CD14-positive monocyte (primary cell): Measurements from ENCODE around the gene GLB1L3. TPM values are rescaled to one million over a fixed set of nuclear protein-coding genes. Genes with fewer than 3 reads are reported as not detected.

Experiments used
- DNase-seq, 3 donors: peaks; one replicate each; pipeline ENCODE4 v3.0.0-alpha.2; 2011 to 2022
- H2AFZ ChIP-seq: 2 replicates; pipeline ENCODE4 v1.6.0; 2012; ENCODE audit warnings: mild to moderate bottlenecking, low read depth, low read length, inconsistent platforms; ENCODE audit not compliant: insufficient read depth, poor library complexity, severe bottlenecking
- H3K27ac ChIP-seq, 2 donors: 1 replicate in 1 of 2; 2 replicates in 1 of 2; pipeline ENCODE4 v1.5.1; 2012 to 2013; ENCODE audit warnings: low read length in 2 of 2, control low read depth in 1 of 2, inconsistent platforms in 1 of 2, low read depth in 1 of 2, mild to moderate bottlenecking in 1 of 2
- H3K27me3 ChIP-seq, 2 donors: one replicate each; pipeline versions ENCODE4 v1.6.0 to v1.6.1; 2011 to 2013; ENCODE audit warnings: low read length in 2 of 2; ENCODE audit not compliant: control insufficient read depth in 2 of 2, insufficient read depth in 2 of 2
- H3K36me3 ChIP-seq, 2 donors: replicated peaks in 1 of 2; 1 replicate in 1 of 2; 2 replicates in 1 of 2; pipeline versions ENCODE4 v1.5.1 to v1.6.1; 2012 to 2013; ENCODE audit warnings: low read length in 2 of 2, control low read depth in 1 of 2, inconsistent platforms in 1 of 2, mild to moderate bottlenecking in 1 of 2; ENCODE audit not compliant: insufficient read depth in 2 of 2, control insufficient read depth in 1 of 2
- H3K4me1 ChIP-seq, 2 donors: 1 replicate in 1 of 2; 2 replicates in 1 of 2; pipeline versions ENCODE4 v1.5.1 to v1.6.1; 2012 to 2013; ENCODE audit warnings: low read length in 2 of 2, control low read depth in 1 of 2, inconsistent platforms in 1 of 2, mild to moderate bottlenecking in 1 of 2, moderate library complexity in 1 of 2; ENCODE audit not compliant: insufficient read depth in 2 of 2, control insufficient read depth in 1 of 2
- H3K4me2 ChIP-seq: replicated peaks from 2 replicates; pipeline ENCODE3; 2012; ENCODE audit warnings: low read length, moderate library complexity, mild to moderate bottlenecking; ENCODE audit not compliant: poor library complexity, severe bottlenecking; ENCODE audit errors: extremely low read depth
- H3K4me3 ChIP-seq, 3 experiments: fragments of 200-600 bp in 1 of 3; sonication (generic) in 1 of 3; replicated peaks in 1 of 3; 1 replicate in 2 of 3; 2 replicates in 1 of 3; pipeline ENCODE4 v1.5.1; 2011 to 2013; ENCODE audit warnings: low read length in 3 of 3, mild to moderate bottlenecking in 3 of 3, control low read depth in 2 of 3, low read depth in 2 of 3, inconsistent platforms in 1 of 3, moderate library complexity in 1 of 3
- H3K79me2 ChIP-seq: 2 replicates; pipeline ENCODE4 v1.6.0; 2012; ENCODE audit warnings: mild to moderate bottlenecking, control low read depth, inconsistent platforms, low read length, moderate library complexity; ENCODE audit not compliant: insufficient read depth
- H3K9ac ChIP-seq: 2 replicates; pipeline ENCODE4 v1.6.0; 2017; ENCODE audit warnings: low read length, mild to moderate bottlenecking; ENCODE audit not compliant: insufficient read depth, poor library complexity, severe bottlenecking
- H3K9me3 ChIP-seq, 2 donors: replicated peaks in 1 of 2; 1 replicate in 1 of 2; 2 replicates in 1 of 2; pipeline versions ENCODE4 v1.5.1 to v1.6.1; 2012 to 2013; ENCODE audit warnings: low read length in 2 of 2, control low read depth in 1 of 2; ENCODE audit not compliant: control insufficient read depth in 1 of 2, insufficient read depth in 1 of 2
- H4K20me1 ChIP-seq: 2 replicates; pipeline ENCODE4 v1.6.0; 2012; ENCODE audit warnings: mild to moderate bottlenecking, low read length, control low read depth, moderate library complexity; ENCODE audit not compliant: insufficient read depth
- H3K27ac Mint-ChIP-seq, 7 donors: one replicate each; pipeline ENCODE4 v1.8.0; 2020; ENCODE audit warnings: mild to moderate bottlenecking in 7 of 7, mixed read lengths in 7 of 7, moderate library complexity in 6 of 7, inconsistent platforms in 2 of 7
- H3K27me3 Mint-ChIP-seq, 3 donors: one replicate each; pipeline ENCODE4 v1.8.0; 2021 to 2022; ENCODE audit warnings: low read depth in 3 of 3, mild to moderate bottlenecking in 3 of 3, mixed read lengths in 3 of 3, moderate library complexity in 3 of 3, inconsistent platforms in 1 of 3
- H3K36me3 Mint-ChIP-seq, 2 donors: one replicate each; pipeline ENCODE4 v1.8.0; 2020; ENCODE audit warnings: mixed read lengths in 2 of 2, inconsistent platforms in 1 of 2, mild to moderate bottlenecking in 1 of 2
- H3K4me1 Mint-ChIP-seq: one replicate; pipeline ENCODE4 v1.8.0; 2020; ENCODE audit warnings: mild to moderate bottlenecking, mixed read lengths
- H3K4me3 Mint-ChIP-seq, 2 donors: one replicate each; pipeline ENCODE4 v1.8.0; 2020; ENCODE audit warnings: mild to moderate bottlenecking in 2 of 2, mixed read lengths in 2 of 2, moderate library complexity in 1 of 2
- H3K9me3 Mint-ChIP-seq, 7 donors: one replicate each; pipeline ENCODE4 v1.8.0; 2020 to 2022; ENCODE audit warnings: mixed read lengths in 7 of 7, mild to moderate bottlenecking in 6 of 7, moderate library complexity in 6 of 7, inconsistent platforms in 2 of 7
- WGBS: methylation state at CpG from one replicate; pipeline ENCODE4 v1.1.5; 2013; ENCODE audit warnings: missing lambda C conversion rate; ENCODE audit not compliant: insufficient coverage; 5-methylcytosine and 5-hydroxymethylcytosine counted together
- intact Hi-C, 2 donors: fragments of 100-400 bp; cut with micrococcal nuclease; formaldehyde crosslinking; loops; one replicate each; pipeline versions ENCODE4 v1.15.0 to v1.15.1; 2023
- polyA plus RNA-seq, 3 donors: library from polyadenylated mRNA; depleted of rRNA in 1 of 3; unstranded in 2 of 3; stranded (reverse) in 1 of 3; fragments of 300-500 nt in 2 of 3; fragments of >200 nt in 1 of 3; fragmentation: Illumina TruSeq in 2 of 3; gene quantifications; 1 replicate in 2 of 3; 2 replicates in 1 of 3; pipeline ENCODE4 v1.2.3, GENCODE V29; 2012 to 2021
- TF ChIP-seq, protein P1 (sequence below): fragments of 200-600 bp; IDR thresholded peaks from one replicate; pipeline ENCODE4 v1.8.0; 2022; ENCODE audit warnings: antibody characterized with exemption, mild to moderate bottlenecking

Gene GLB1L3
- polyA plus RNA-seq, 3 donors: not detected

- Histone ChIP-seq H3K9me3 (peaks cover 0 to 10% of the 10 kb centered on the region in 2 donors), H2AFZ (no peak overlapping the region), H3K4me1 (peaks cover 6 to 10% of the 10 kb centered on the region in 2 donors), H3K27ac (no peak overlapping the region), H3K4me3 (no peak overlapping the region), H3K9ac (no peak overlapping the region), H4K20me1 (no peaks in the 10 kb centered on the region), H3K27me3 (peaks cover 28 to 52% of the 10 kb centered on the region in 2 donors), H3K36me3 (no peaks in the 10 kb centered on the region), H3K4me2 (no peak overlapping the region), H3K79me2 (no peaks in the 10 kb centered on the region)
- peaks cover 46 to 57% (median 51%) of the 10 kb centered on the region in 3 donors for H3K27me3 Mint-ChIP-seq
- H3K4me3 Mint-ChIP-seq: peak overlapping the region in 1 of 2 donors; percentile 84
- no peak for DNase-seq
- peaks cover 0 to 3% of the 10 kb centered on the region in 2 donors for H3K36me3 Mint-ChIP-seq
- intact Hi-C loops: no loop called here
- H3K4me1 Mint-ChIP-seq: peaks cover 12% of the 10 kb centered on the region
- H3K9me3 Mint-ChIP-seq: peaks cover 0 to 8% (median 5%) of the 10 kb centered on the region in 7 donors
- H3K27ac Mint-ChIP-seq: no peak overlapping the region
- TF ChIP-seq, protein P1, sequence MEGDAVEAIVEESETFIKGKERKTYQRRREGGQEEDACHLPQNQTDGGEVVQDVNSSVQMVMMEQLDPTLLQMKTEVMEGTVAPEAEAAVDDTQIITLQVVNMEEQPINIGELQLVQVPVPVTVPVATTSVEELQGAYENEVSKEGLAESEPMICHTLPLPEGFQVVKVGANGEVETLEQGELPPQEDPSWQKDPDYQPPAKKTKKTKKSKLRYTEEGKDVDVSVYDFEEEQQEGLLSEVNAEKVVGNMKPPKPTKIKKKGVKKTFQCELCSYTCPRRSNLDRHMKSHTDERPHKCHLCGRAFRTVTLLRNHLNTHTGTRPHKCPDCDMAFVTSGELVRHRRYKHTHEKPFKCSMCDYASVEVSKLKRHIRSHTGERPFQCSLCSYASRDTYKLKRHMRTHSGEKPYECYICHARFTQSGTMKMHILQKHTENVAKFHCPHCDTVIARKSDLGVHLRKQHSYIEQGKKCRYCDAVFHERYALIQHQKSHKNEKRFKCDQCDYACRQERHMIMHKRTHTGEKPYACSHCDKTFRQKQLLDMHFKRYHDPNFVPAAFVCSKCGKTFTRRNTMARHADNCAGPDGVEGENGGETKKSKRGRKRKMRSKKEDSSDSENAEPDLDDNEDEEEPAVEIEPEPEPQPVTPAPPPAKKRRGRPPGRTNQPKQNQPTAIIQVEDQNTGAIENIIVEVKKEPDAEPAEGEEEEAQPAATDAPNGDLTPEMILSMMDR: no peak
- WGBS: 89% methylated on average over 7 of the region's 7 CpGs
Measured at GRCh38 chr11:134333312-134333711, 57.1 kb downstream of the GLB1L3 start.

GRCh38 chr11:134333946-134334345 lies 57.8 kb downstream of the GLB1L3 start:
- H3K9me3 ChIP-seq: peaks cover 0 to 10% of the 10 kb centered on the region in 2 donors
- intact Hi-C loops: no loop called here
- H3K27me3 ChIP-seq: peaks cover 28 to 52% of the 10 kb centered on the region in 2 donors
- no peak for DNase-seq
- H3K9me3 Mint-ChIP-seq: peaks cover 0 to 8% (median 4%) of the 10 kb centered on the region in 7 donors
- TF ChIP-seq, protein P1: no peak
- H2AFZ ChIP-seq: no peak overlapping the region
- H3K4me3 Mint-ChIP-seq: peak overlapping the region in 1 of 2 donors; percentile 43
- peaks cover 44 to 57% (median 48%) of the 10 kb centered on the region in 3 donors for H3K27me3 Mint-ChIP-seq
- H3K4me2 ChIP-seq: no peak overlapping the region
- WGBS: 100% methylated on average over 1 of the region's 3 CpGs
- no peaks in the 10 kb centered on the region for H3K79me2 ChIP-seq
- no peaks in the 10 kb centered on the region for H4K20me1 ChIP-seq
- peaks cover 6 to 10% of the 10 kb centered on the region in 2 donors for H3K4me1 ChIP-seq
- no peak overlapping the region for H3K27ac Mint-ChIP-seq
- no peak overlapping the region for H3K27ac ChIP-seq
- peaks cover 12% of the 10 kb centered on the region for H3K4me1 Mint-ChIP-seq
- no peak overlapping the region for H3K9ac ChIP-seq
- no peak overlapping the region for H3K4me3 ChIP-seq
- H3K36me3 ChIP-seq: no peaks in the 10 kb centered on the region
- H3K36me3 Mint-ChIP-seq: peaks cover 0 to 3% of the 10 kb centered on the region in 2 donors
